SJCRH30 (cell line): Measurements from ENCODE around the gene TSPAN9. TPM values are rescaled to one million over a fixed set of nuclear protein-coding genes. Genes with fewer than 3 reads are reported as not detected.

Experiments
- DNase-seq, 2 experiments: peaks; one replicate each; pipeline ENCODE4 v3.0.0-alpha.2; 2015 to 2020
- H3K27ac ChIP-seq: fragments of 250-450 bp; sonication (Bioruptor Pico); 2 replicates; pipeline ENCODE4 v1.5.1; 2020; ENCODE audit warnings: mild to moderate bottlenecking, moderate library complexity
- H3K27me3 ChIP-seq: fragments of 250-450 bp; sonication (Bioruptor Pico); 2 replicates; pipeline ENCODE4 v1.5.1; 2020; ENCODE audit warnings: mild to moderate bottlenecking, moderate library complexity
- H3K36me3 ChIP-seq: fragments of 250-450 bp; sonication (Bioruptor Pico); 2 replicates; pipeline ENCODE4 v1.5.1; 2020; ENCODE audit warnings: mild to moderate bottlenecking, moderate library complexity
- H3K4me1 ChIP-seq: fragments of 250-450 bp; sonication (Bioruptor Pico); 2 replicates; pipeline ENCODE4 v1.5.1; 2020; ENCODE audit warnings: mild to moderate bottlenecking, moderate library complexity
- H3K4me3 ChIP-seq: fragments of 250-450 bp; sonication (Bioruptor Pico); 2 replicates; pipeline ENCODE4 v1.5.1; 2020; ENCODE audit warnings: mild to moderate bottlenecking, moderate library complexity
- H3K9me3 ChIP-seq: fragments of 250-450 bp; sonication (Bioruptor Pico); replicated peaks from 2 replicates; pipeline ENCODE4 v1.5.1; 2020; ENCODE audit warnings: mild to moderate bottlenecking, moderate library complexity
- total RNA-seq: library from RNA; depleted of rRNA; stranded (reverse); fragments of >200 nt; shearing (Covaris generic); gene quantifications from 2 replicates; pipeline ENCODE4 v1.2.3, GENCODE V29; 2014

The TSPAN9 gene
- total RNA-seq, 1 experiment from 2014 or later = 210 TPM

DNA sequence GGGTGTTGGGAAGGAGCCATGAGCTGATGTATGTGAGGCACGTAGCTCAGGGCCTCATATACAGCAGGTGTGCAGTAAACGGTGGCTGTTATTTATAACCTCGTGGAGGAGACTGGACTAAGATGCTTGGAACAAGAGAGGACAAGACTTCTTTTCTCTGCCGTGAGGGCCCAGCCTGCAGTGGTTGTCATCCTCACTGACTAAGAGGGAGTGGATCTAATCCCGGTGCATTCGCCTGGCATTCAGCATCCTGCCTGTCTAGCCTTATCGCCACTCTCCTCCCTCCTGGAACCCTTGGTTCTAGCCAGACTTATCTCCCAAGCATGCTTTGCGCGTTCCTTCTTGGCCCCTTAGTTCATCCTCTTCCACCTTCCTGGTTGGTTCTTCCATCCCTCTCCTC, 3.9 kb downstream of the TSPAN9 start:
- Histone ChIP-seq H3K4me1 (peaks cover 9% of the 10 kb centered on the region), H3K9me3 (no peaks in the 10 kb centered on the region), H3K27ac (no peak overlapping the region), H3K36me3 (peaks cover 18% of the 10 kb centered on the region), H3K27me3 (no peaks in the 10 kb centered on the region), H3K4me3 (no peak overlapping the region)
- no peak for DNase-seq

DNA sequence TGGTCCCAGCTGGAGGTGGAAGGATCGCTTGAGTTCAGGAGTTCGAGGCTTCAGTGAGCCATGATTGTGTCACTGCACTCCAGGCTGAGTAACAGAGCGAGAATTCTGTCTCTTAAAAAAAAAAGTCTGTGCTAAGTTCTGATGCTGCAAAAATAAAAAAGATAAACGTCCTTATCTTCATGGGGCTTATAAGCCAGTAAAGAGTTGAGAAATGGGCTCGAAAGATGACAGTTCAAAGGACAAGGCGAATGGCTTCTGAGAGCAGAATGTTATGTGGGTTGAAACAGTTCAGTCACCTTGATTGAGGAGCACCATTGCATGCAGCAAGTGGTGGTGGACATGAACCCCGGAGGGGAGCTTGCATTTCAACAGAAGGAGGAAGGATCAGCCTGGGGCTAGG, 4.7 kb downstream of the TSPAN9 start:
- peaks cover 11% of the 10 kb centered on the region for H3K4me1 ChIP-seq
- no peak overlapping the region for H3K27ac ChIP-seq
- DNase-seq = no peak

DNA sequence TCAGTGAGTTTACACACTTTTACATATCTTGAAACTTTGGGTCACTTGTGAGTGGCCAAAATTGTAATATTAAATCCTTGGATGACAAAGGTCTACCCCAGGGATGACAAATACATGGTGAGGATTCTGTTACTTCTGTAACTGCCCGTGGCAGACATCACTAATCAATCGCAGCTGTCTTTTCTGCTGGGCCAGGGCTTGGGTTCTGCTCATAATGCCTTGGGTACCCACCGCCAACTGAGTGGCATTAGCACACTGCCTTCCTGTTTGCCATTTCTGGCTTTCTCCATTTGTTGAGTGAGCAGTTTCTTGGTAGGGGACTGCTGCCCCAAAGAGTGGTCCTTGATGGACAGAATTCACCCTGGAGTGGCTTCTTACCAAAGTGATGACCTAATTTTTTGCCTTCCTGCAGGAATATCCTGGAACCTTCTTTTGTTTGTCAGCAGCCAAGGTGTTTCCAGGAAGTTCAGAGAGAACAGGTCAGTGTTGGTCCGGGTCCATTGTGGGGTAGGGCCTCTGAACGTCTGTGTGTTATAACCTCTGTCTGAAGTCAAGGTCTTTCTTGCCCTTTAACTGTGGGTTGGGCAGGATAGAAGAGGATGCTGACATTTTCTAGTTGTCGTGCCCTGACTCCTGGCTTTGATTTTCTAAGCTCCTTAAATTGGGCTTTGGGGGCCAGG, 6.2 kb downstream of the TSPAN9 start:
- DNase-seq = no peak
- no peak overlapping the region for H3K27ac ChIP-seq
- no peaks in the 10 kb centered on the region for H3K9me3 ChIP-seq
- H3K4me1 ChIP-seq = peaks cover 10% of the 10 kb centered on the region
- no peak overlapping the region for H3K4me3 ChIP-seq
- no peaks in the 10 kb centered on the region for H3K27me3 ChIP-seq
- H3K36me3 ChIP-seq = peaks cover 30% of the 10 kb centered on the region

More for the DNA sequence above, 4.7 kb downstream of the TSPAN9 start:
- Histone ChIP-seq H3K9me3 (no peaks in the 10 kb centered on the region), H3K4me3 (no peak overlapping the region), H3K27me3 (no peaks in the 10 kb centered on the region), H3K36me3 (peaks cover 25% of the 10 kb centered on the region)

DNA sequence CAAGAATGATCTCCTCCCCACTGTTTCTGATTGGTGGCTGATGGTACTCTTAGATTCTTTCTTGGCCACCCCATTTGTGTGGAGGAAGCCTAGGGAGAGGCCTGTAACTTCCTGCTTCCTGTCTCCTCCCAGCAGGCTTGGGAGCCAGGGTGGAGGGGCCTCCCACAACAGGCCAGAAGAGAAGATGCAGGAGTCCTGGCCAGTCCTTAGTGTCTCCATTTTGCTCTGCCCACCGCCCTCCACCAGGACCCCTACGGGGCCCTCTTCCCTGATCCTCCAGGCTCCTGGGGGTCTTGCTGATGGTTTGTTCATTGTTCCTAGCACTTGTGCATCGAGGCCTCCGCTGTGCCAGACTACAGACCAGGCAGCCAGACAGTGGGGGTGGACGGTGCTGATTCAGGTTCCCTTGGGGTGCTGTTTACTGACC, 6.8 kb downstream of the TSPAN9 start:
- Histone ChIP-seq H3K4me3 (no peak overlapping the region), H3K4me1 (peaks cover 9% of the 10 kb centered on the region; the same call in 1 of the 2 replicates), H3K36me3 (peaks cover 30% of the 10 kb centered on the region), H3K9me3 (no peaks in the 10 kb centered on the region), H3K27ac (no peak overlapping the region), H3K27me3 (no peaks in the 10 kb centered on the region)
- DNase-seq = no peak

DNA sequence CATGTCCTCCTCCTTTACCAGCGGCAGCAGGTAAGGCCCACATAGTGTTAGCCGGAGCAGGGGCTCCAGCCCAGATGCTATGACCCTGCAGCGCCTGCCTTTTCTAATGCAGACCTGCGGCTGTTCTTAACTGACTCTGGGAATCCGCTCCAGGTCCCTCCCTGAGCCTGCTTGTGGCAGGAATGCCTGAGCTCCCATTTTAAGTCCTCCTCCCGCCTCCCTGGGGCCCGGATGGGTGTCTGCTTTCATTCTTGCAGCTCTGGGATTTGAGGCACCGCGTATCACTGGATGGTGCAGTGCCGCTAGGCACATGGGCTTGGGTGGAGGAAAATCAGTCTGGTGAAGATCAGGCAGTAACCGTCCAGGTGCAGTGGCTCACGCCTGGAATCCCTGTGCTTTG, 7.6 kb downstream of the TSPAN9 start:
- Histone ChIP-seq H3K36me3 (peaks cover 30% of the 10 kb centered on the region), H3K9me3 (no peaks in the 10 kb centered on the region), H3K27ac (no peak overlapping the region), H3K27me3 (no peaks in the 10 kb centered on the region), H3K4me3 (no peak overlapping the region), H3K4me1 (peaks cover 9% of the 10 kb centered on the region; the same call in 1 of the 2 replicates)
- DNase-seq = no peak

DNA sequence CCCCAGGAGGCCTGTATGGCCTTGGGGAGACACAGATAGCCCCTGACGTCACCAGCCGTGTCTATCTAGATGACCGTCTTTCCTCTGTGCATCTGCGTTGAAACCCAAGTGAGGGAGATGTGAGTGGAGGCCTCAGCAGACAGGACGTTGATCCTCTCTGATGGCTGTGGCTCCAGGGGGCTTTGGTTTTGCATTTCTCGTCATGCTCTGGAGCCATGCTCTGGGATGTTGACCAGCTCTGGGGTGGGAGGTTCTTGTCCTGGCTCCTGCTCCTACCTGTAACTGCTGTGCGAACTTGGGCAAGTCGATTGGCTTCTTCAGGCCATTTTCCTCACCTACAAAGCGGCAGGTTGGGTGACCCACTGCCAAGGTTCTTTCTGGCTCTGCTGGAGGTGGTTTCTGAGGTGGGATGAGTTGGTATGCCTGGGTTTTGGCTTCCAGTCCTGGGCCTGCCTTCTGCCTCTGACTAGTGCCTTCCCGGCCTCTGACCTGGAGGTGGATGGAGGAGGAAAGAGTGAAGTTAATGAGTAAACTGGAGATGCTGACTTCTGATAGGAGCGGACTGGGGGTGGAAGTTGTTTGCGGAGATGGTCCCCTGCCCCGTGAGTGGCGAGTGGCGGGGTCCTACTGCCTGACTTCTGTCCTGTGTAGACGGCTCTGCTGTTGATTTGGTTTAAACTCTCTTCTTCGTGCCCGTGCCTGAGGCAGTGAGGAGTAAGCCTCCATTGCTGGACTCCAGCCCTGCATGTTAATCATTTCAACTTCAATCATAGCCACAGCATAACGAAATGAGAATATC, 8.4 kb downstream of the TSPAN9 start:
- no peak overlapping the region for H3K27ac ChIP-seq
- no peak for DNase-seq
- H3K9me3 ChIP-seq = no peaks in the 10 kb centered on the region
- H3K4me1 ChIP-seq = peaks cover 9% of the 10 kb centered on the region; the same call in 1 of the 2 replicates
- H3K36me3 ChIP-seq = peaks cover 30% of the 10 kb centered on the region
- no peaks in the 10 kb centered on the region for H3K27me3 ChIP-seq
- H3K4me3 ChIP-seq = no peak overlapping the region

DNA sequence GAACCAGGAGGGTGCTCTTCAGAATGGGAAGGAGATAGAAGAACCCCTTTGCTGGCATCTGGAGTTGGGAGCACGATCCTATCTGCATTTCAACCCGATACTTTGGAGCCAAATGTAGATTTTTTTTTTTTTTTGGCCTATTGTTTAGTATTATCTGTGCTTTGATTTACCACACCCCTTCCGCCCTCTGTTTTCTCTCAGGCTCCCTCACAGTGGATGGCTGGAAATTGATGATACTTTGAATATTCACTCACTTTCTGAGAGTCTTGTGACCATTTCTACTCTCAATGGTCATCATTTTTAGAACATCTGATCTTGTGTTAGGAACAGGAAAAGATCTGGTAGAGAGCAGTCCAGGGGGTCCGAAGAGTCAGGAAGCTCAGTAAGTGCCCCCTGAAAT, 9.0 kb downstream of the TSPAN9 start:
- Histone ChIP-seq H3K4me1 (peaks cover 9% of the 10 kb centered on the region; the same call in 1 of the 2 replicates), H3K27ac (no peak overlapping the region), H3K27me3 (no peaks in the 10 kb centered on the region), H3K4me3 (no peak overlapping the region), H3K36me3 (peaks cover 30% of the 10 kb centered on the region), H3K9me3 (no peaks in the 10 kb centered on the region)
- no peak for DNase-seq

DNA sequence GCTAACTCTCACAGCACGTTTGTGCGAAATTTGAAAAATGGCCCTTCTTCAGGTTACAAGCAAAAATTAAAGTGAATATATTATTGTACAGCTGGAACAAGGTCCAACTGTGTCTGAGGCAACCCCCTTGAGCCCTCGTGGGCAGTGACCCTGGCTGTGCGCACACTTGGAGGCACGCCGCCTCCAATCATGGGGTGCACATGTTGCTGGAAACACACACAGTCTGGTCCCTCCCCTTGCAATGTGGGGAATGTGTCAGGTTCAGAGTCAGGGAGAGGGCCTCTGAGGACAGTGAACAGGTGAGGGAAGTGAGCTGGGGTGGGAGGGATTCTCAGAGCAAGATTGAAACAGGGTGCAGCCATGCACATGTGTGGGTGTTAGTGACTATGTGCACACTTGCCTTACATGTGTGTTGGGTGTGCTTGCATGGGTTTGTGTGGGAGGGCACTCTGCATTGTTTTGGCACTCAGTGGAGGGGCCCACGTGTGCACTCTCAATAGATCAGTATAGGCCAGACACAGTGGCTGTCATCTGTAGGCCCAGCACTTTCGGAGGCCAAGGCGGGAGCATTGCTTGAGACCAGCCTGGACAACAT, 9.6 kb downstream of the TSPAN9 start:
- Histone ChIP-seq H3K4me1 (peaks cover 9% of the 10 kb centered on the region; the same call in 1 of the 2 replicates), H3K27me3 (no peaks in the 10 kb centered on the region), H3K27ac (no peak overlapping the region), H3K4me3 (no peak overlapping the region), H3K9me3 (no peaks in the 10 kb centered on the region), H3K36me3 (peaks cover 30% of the 10 kb centered on the region)
- peak in 1 of 2 experiments; percentile 40 for DNase-seq

DNA sequence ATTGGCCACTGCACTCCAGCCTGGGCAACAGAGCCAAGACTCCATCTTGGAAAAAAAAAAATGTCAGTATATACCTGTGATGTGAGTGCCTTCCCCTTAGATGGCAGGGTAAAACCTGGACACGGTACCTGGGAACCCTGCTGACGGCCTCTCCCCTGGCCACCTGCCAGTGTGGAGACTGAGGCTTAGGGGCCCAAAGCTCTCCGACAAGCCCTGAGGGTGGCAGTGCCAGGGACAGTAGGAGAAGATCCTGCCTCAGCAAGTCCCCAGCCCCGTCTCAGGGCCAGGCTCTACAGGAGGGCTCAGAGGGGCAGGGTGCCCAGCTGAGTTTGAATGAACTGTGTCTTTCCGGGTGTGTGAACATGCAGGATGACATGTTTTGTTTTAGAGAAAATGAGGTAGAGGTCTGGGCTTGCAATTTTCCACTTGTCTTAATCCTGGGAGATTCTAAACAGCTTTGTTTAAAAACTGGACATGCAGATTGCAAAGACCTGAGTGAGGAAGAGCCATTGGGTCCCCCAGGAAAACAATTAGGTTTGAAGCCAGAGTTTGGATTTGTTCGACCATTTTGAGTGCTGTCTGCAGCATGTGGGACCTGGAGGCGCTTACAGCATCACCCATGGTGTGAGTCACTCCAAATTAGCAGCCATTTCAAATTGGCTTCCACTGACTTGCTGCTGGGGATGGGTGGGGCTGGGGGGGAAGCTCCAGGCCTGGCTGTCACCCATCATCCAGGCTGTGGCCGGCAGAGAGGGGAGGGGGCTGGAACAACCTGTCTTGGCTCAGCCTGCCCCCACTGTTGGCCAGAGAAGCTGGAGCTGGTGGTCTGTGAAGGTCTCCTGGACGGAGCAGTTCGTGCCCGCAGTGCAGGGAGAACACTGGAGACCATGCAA, 10.8 kb downstream of the TSPAN9 start:
- Histone ChIP-seq H3K4me3 (no peak overlapping the region), H3K4me1 (peaks cover 9% of the 10 kb centered on the region; the same call in 1 of the 2 replicates), H3K27me3 (no peaks in the 10 kb centered on the region), H3K9me3 (no peaks in the 10 kb centered on the region), H3K36me3 (peaks cover 29% of the 10 kb centered on the region), H3K27ac (no peak overlapping the region)
- DNase-seq = no peak

DNA sequence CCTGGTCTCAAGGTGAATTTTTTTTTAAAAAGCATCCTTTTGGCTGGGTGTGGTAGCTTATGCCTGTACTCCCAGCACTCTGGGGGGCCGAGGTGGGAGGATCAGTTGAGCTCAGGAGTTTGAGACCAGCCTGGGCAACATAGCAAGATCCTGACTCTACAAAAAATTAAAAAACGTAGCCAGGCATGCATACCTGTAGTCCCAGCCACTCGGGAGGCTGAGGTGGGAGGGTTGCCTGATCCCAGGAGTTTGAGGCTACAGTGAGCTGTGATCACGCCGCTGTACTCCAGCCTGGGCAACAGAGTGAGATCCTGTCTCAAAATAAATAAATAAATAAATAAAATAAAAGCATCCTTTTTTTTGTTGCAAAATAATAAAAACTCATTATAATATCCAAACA, 12.4 kb downstream of the TSPAN9 start:
- H3K27ac ChIP-seq = no peak overlapping the region
- H3K4me3 ChIP-seq = no peak overlapping the region
- no peaks in the 10 kb centered on the region for H3K27me3 ChIP-seq
- H3K4me1 ChIP-seq = peaks cover 9% of the 10 kb centered on the region; the same call in 1 of the 2 replicates
- no peak for DNase-seq
- H3K36me3 ChIP-seq = peaks cover 18% of the 10 kb centered on the region
- H3K9me3 ChIP-seq = no peaks in the 10 kb centered on the region

DNA sequence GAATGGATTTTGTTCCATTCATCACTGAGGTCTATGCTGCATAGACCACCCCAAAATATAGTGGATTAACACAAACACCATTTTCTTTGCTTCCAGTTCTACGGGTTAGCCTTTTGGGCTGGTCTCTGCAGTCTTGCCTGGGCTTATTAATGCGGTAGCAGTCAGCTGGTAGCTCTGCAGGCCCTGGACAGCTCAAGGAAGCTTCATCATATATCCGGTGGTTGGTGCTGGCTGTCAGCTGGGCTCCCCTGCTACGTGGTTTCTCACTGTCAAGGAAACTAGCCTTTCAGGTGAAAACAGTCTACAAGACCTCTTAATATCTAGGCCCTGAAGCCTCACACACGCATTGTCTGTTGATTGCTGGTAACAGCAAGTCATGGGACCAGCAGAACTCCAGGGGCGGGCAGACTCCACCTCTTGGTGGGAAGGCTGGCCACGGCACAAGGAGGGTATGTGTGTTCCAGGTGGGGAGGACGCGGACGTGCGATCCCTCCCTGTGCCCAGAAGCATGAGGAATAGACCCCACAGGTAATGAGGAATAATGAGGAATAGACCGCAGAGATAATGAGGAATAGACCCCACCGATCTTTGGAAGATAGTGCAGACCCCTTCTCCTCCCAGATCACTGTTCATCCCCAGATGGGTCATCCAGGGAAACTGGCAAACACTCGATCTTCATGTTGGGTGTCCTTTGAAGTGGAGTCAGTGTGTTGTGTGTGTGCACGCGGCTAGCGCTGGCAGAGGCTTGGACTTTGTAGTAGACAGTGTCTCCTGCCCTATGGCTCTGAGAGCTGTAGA, 13.3 kb downstream of the TSPAN9 start:
- Histone ChIP-seq H3K27ac (no peak overlapping the region), H3K4me1 (peaks cover 9% of the 10 kb centered on the region; the same call in 1 of the 2 replicates)

DNA sequence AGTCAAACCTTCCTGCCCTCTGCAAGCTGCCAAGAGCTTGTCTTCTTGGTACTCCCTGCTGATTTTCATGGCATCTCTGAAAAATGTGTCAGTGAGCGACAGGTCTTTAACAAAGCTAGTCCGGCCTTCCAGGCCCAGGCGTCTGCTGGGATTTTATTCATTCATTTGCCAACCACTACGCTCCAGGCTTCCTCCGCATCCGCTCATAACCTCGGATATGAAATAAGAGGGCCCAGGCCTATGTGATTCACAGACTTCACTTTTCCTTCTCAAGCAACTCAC, 13.8 kb downstream of the TSPAN9 start:
- H3K27ac ChIP-seq = no peak overlapping the region
- H3K4me1 ChIP-seq = peaks cover 9% of the 10 kb centered on the region; the same call in 1 of the 2 replicates
- peaks cover 12% of the 10 kb centered on the region for H3K36me3 ChIP-seq
- H3K4me3 ChIP-seq = no peak overlapping the region
- no peak for DNase-seq
- H3K27me3 ChIP-seq = no peaks in the 10 kb centered on the region
- no peaks in the 10 kb centered on the region for H3K9me3 ChIP-seq

More for the DNA sequence above, 13.3 kb downstream of the TSPAN9 start:
- Histone ChIP-seq H3K27me3 (no peaks in the 10 kb centered on the region), H3K36me3 (peaks cover 12% of the 10 kb centered on the region), H3K9me3 (no peaks in the 10 kb centered on the region), H3K4me3 (no peak overlapping the region)
- DNase-seq = no peak

DNA sequence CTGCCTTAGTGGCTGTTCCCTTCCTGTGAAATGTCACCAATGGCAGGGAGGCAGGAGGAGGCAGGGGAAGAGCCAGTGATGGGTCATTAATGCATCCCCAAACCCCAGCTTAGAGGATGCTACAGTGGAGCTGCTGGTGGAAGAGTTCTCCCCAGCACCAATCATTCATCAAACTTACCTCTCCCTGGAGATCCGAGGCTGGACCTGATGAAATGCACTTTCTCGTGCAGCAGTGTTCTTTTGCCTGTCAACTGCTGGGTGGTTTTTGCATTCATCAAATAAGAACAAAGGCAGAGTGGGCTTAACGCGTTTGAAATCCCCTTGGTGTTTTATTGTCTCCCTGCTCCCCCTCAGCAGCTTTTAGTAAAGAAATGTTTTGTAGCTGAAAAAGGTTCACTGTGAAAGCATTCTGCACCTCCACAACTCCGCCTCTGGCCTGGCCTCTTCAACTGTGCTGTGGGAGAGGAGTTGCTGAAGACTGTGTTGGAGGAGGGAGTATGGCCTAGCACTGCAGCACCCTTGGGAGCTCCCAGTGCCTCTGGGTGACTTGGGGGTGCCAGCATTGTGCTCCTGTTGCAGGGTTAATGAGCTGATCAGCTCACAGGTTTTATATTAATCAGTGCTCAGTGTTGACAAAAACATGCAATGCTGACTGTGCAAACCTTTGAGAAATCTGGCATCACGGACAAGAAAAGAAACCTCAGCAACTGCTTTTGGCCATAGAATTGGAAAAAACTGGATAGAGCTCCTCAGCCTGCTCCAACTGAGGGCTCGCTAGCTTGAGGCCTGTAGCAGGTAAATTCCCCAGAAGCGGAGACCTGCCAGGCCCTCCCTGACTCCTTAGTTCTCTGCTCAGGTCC, 14.4 kb downstream of the TSPAN9 start:
- no peaks in the 10 kb centered on the region for H3K9me3 ChIP-seq
- H3K4me3 ChIP-seq = no peak overlapping the region
- H3K36me3 ChIP-seq = peaks cover 8% of the 10 kb centered on the region
- DNase-seq = no peak
- H3K27me3 ChIP-seq = no peaks in the 10 kb centered on the region
- H3K4me1 ChIP-seq = peaks cover 5% of the 10 kb centered on the region; the same call in 1 of the 2 replicates
- H3K27ac ChIP-seq = no peak overlapping the region
